Rectal smooth muscle tissue (tissue), 1 donor: Measurements from ENCODE around the gene ERBIN.

ENCODE experiments used
- H3K27ac ChIP-seq: one replicate; pipeline ENCODE4 v1.7.0; 2013; ENCODE audit warnings: low read depth, low read length, inconsistent platforms
- H3K27me3 ChIP-seq: one replicate; pipeline ENCODE4 v1.7.0; 2013; ENCODE audit warnings: low read length; ENCODE audit not compliant: control insufficient read depth, insufficient read depth
- H3K36me3 ChIP-seq: one replicate; pipeline ENCODE4 v1.7.0; 2013; ENCODE audit warnings: low read length; ENCODE audit not compliant: control insufficient read depth, insufficient read depth
- H3K4me1 ChIP-seq: one replicate; pipeline ENCODE4 v1.7.0; 2013; ENCODE audit warnings: low read length; ENCODE audit not compliant: control insufficient read depth, insufficient read depth
- H3K4me3 ChIP-seq: one replicate; pipeline ENCODE4 v1.7.0; 2013; ENCODE audit warnings: low read length
- H3K9ac ChIP-seq: one replicate; pipeline ENCODE4 v1.7.0; 2013; ENCODE audit warnings: low read length

ERBIN gene

GRCh38 chr5:65981548-65981947 is 55.2 kb downstream of the ERBIN start:
- no peak overlapping the region for H3K27ac ChIP-seq
- H3K36me3 ChIP-seq, result no peaks in the 10 kb centered on the region
- no peaks in the 10 kb centered on the region for H3K4me1 ChIP-seq

GRCh38 chr5:65981969-65982619 is 55.7 kb downstream of the ERBIN start:
- Histone ChIP-seq H3K36me3 (no peaks in the 10 kb centered on the region), H3K4me1 (no peaks in the 10 kb centered on the region), H3K27ac (no peak overlapping the region), H3K27me3 (no peaks in the 10 kb centered on the region), H3K9ac (no peak overlapping the region), H3K4me3 (no peak overlapping the region)

More at GRCh38 chr5:65981548-65981947, 55.2 kb downstream of the ERBIN start:
- H3K9ac ChIP-seq, result no peak overlapping the region
- no peak overlapping the region for H3K4me3 ChIP-seq
- no peaks in the 10 kb centered on the region for H3K27me3 ChIP-seq

DNA sequence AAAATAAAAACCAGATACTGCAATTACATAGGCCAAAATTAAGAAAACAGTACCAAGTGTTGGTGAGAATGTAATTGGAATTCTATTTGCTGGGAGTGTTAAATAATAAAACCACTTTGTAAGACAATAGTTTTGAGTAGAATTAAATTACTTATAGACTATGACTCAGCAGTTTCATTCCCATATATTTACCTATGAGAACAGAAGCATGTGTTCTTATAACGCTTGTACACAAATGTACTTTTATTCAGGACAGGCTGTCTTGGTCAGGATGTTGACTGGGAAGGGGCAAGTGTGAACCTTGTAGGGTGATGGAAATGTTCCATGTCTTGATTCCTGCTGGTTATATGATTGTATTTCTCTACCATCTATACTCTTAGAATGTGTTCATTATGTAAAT is 56.3 kb downstream of the ERBIN start:
- no peak overlapping the region for H3K4me3 ChIP-seq
- no peak overlapping the region for H3K27ac ChIP-seq
- no peaks in the 10 kb centered on the region for H3K4me1 ChIP-seq
- no peak overlapping the region for H3K9ac ChIP-seq
- no peaks in the 10 kb centered on the region for H3K27me3 ChIP-seq
- no peaks in the 10 kb centered on the region for H3K36me3 ChIP-seq

DNA sequence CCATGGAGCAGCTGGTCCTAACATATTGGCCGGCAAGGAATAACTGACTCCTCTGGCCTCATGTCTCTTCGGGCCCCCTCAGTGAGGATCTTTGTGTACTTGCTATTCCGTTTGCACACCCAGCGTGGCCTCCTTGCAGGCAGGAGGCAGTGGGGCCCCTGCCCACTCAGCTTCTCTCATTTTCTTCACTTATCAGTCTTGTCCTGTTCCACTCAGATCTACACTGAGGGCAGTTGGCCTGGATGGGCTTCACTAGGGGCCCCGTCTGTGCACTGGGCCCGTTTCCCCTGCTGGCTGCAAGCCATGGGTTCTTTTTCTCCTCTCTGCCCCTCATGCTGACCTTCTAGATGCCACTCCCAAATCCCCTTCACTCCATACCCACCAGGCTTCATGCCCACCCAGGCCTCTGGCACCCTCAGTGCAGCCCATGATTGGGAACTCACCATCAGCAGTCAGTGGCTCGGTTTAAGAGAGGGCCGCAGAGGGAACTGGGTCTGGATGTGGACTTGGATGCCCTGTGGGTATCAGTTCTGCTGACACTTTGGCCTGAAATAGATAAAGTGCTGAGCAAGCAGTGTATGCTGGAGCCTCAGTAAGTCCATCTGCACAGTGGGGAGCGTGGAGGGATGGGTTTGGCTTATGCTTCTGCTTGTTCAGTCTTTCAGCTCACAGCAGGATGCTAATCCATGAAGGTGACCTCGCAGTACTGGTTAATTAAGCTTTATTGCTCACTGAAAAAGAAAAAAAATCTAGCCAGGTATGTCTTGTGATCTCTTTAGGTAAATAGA is 57.9 kb downstream of the ERBIN start:
- no peaks in the 10 kb centered on the region for H3K4me1 ChIP-seq
- no peak overlapping the region for H3K27ac ChIP-seq
- no peaks in the 10 kb centered on the region for H3K36me3 ChIP-seq
- no peak overlapping the region for H3K9ac ChIP-seq
- H3K4me3 ChIP-seq, result no peak overlapping the region
- no peaks in the 10 kb centered on the region for H3K27me3 ChIP-seq

DNA sequence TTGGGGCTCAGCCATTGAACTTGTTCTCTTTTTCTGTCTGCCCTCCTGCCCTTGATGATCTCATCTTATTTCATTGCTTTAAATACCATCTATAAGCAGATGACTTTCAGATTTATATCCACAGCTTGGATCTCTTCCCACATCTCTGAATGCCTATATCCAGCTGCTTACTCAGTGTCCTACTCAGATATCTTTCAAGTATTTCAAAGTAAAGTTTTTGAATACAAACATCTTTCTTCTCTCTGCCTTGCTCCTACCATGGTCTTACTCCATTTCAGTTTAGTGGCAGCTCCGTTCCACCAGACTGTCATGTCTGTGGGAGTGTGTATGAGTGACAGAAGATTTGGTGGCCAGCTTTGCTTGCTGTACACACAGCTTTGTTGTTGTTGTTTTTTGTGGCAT is 59.7 kb downstream of the ERBIN start:
- no peaks in the 10 kb centered on the region for H3K4me1 ChIP-seq
- no peak overlapping the region for H3K9ac ChIP-seq
- H3K4me3 ChIP-seq, result no peak overlapping the region
- H3K36me3 ChIP-seq, result no peaks in the 10 kb centered on the region
- no peak overlapping the region for H3K27ac ChIP-seq
- H3K27me3 ChIP-seq, result no peaks in the 10 kb centered on the region

GRCh38 chr5:65986796-65987195 is 60.4 kb downstream of the ERBIN start:
- Histone ChIP-seq H3K27ac (no peak overlapping the region), H3K4me1 (no peaks in the 10 kb centered on the region), H3K9ac (no peak overlapping the region), H3K36me3 (no peaks in the 10 kb centered on the region), H3K27me3 (no peaks in the 10 kb centered on the region), H3K4me3 (no peak overlapping the region)

- no peaks in the 10 kb centered on the region for H3K27me3 ChIP-seq
- no peak overlapping the region for H3K4me3 ChIP-seq
- no peaks in the 10 kb centered on the region for H3K36me3 ChIP-seq
- no peak overlapping the region for H3K27ac ChIP-seq
- H3K4me1 ChIP-seq, result no peaks in the 10 kb centered on the region
- H3K9ac ChIP-seq, result no peak overlapping the region
These were observed 61.6 kb downstream of the ERBIN start for GRCh38 chr5:65987982-65988381.

DNA sequence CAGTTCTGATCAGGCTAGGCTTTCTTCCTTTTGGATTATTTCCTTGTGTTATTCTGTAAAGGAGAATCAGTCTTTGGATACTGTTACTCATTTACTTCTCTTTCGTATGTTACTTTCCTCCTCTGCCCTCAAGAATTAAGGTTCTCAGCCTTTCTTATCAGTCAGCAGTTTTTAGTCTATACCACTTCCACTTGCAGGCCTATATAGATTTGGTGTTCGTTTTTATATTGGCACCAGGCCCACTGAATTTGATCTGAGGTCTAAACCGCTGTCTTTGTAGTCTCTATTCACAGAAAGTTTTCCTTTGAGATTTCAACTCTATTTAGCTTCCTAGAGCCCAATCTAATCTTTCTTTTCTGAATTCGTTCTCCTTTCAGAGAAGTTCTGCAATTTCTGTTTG is 62.8 kb downstream of the ERBIN start:
- H3K27ac ChIP-seq, result no peak overlapping the region
- H3K27me3 ChIP-seq, result no peaks in the 10 kb centered on the region
- no peaks in the 10 kb centered on the region for H3K4me1 ChIP-seq
- no peak overlapping the region for H3K4me3 ChIP-seq
- H3K9ac ChIP-seq, result no peak overlapping the region
- no peaks in the 10 kb centered on the region for H3K36me3 ChIP-seq

DNA sequence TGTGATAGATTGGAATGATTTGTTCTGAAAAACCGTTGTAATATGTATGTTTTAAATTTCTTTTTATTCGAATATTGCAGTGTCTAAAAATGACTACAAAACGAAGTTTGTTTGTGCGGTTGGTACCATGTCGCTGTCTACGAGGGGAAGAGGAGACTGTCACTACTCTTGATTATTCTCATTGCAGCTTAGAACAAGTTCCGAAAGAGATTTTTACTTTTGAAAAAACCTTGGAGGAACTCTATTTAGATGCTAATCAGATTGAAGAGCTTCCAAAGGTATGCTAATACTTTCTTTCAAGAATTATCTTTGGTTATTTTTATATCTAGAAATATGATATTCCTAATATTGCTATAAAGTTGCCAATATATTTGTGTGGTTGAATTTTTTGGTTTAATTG is 66.3 kb downstream of the ERBIN start:
- H3K36me3 ChIP-seq, result peaks cover 2% of the 10 kb centered on the region
- H3K27ac ChIP-seq, result no peak overlapping the region
- no peak overlapping the region for H3K9ac ChIP-seq

DNA sequence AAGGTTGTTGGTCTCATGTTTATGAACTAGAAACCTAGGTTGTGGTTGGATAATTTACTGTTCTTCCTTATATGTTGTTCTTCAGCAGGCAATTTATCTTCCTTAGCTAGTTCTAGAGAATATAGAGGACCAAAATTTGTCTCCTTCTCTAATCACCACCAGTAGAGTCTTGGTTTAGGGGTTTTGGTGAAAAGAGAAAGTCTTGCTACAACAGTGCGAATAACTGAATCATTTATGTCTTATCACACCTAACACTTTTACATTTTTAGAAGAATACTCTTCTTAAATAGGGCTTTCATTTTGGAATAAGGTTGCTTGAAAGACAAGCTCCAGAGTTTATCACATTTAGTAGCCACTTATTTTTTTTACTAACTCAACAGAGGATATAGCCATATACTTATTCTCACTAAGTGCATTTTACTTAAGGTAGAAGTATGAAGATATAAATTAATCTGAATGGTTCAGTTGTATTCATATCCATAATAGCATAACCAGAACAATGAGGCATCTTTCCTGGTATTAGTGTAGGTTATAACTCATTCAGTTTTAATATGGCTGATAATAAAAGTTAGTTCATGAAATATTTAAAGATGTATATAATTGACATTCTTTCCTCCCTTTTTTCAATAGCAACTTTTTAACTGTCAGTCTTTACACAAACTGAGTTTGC is 67.9 kb downstream of the ERBIN start:
- peaks cover 2% of the 10 kb centered on the region for H3K36me3 ChIP-seq
- no peaks in the 10 kb centered on the region for H3K4me1 ChIP-seq
- no peaks in the 10 kb centered on the region for H3K27me3 ChIP-seq
- H3K4me3 ChIP-seq, result no peak overlapping the region
- no peak overlapping the region for H3K9ac ChIP-seq
- H3K27ac ChIP-seq, result no peak overlapping the region

More for the DNA sequence above, 66.3 kb downstream of the ERBIN start:
- H3K4me1 ChIP-seq, result no peaks in the 10 kb centered on the region
- H3K27me3 ChIP-seq, result no peaks in the 10 kb centered on the region
- H3K4me3 ChIP-seq, result no peak overlapping the region

DNA sequence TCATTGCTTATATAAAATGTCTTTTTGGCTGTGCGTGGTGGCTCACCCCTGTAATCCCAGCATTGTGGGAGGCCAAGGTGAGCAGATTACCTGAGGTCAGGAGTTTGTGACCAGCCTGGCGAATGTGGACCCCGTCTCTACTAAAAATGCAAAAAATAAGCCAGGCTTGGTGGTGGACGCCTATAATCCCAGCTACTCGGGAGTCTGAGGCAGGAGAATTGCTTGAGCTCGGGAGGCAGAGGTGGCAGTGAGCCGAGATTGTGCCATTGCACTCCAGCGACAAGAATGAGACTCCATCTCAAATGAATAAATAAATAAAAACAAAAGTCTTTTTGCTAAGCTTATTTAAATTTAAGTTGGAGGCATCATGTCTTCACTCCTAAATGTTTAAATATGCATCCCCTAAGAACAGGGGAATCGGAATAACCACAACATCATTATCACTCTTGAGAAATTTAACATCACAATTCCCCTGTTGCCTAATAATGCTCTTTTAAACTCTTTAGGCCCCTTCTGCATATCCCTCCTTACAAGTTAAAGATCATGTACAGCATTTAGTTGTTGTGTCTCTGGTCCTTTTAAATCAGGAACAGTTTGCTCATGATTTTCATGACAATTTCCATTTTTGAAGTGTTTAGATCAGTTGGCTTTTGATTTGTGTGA is 72.8 kb downstream of the ERBIN start:
- Histone ChIP-seq H3K4me1 (no peaks in the 10 kb centered on the region), H3K27me3 (no peaks in the 10 kb centered on the region), H3K27ac (no peak overlapping the region), H3K4me3 (no peak overlapping the region), H3K36me3 (peaks cover 6% of the 10 kb centered on the region), H3K9ac (no peak overlapping the region)

GRCh38 chr5:66001952-66002351 is 75.6 kb downstream of the ERBIN start:
- Histone ChIP-seq H3K36me3 (peaks cover 4% of the 10 kb centered on the region), H3K27me3 (no peaks in the 10 kb centered on the region), H3K9ac (no peak overlapping the region), H3K27ac (no peak overlapping the region), H3K4me3 (no peak overlapping the region), H3K4me1 (no peaks in the 10 kb centered on the region)
